ENCODE data around the gene PRSS22.

- TF ChIP-seq YY1 (IDR thresholded peaks at IDR 0.05; ENCODE audit: insufficient read depth, insufficient read length) (no peak), SUZ12 (IDR thresholded peaks at IDR 0.05; ENCODE audit: extremely low read depth, insufficient read depth, insufficient read length) (no peak)
Measured at GRCh38 chr16:2828876-2829430, 29.0 kb downstream of the PRSS22 start.
